Muscle of leg (tissue), 11 donors: ENCODE data around the gene TEDDM1. TPM values are rescaled to one million over a fixed set of nuclear protein-coding genes. Genes with fewer than 3 reads are reported as not detected.

Experiments used
- DNase-seq: peaks from one replicate; pipeline ENCODE4 v3.0.0; 2013
- H3K27ac ChIP-seq: one replicate; pipeline ENCODE4 v1.5.1; 2013; ENCODE audit warnings: mild to moderate bottlenecking, low read length, control low read depth
- H3K27me3 ChIP-seq: one replicate; pipeline ENCODE4 v1.6.1; 2013; ENCODE audit warnings: low read length; ENCODE audit not compliant: control insufficient read depth, insufficient read depth
- H3K36me3 ChIP-seq: one replicate; pipeline ENCODE4 v1.6.1; 2013; ENCODE audit warnings: low read length; ENCODE audit not compliant: control insufficient read depth, insufficient read depth
- H3K4me1 ChIP-seq: one replicate; pipeline ENCODE4 v1.6.1; 2013; ENCODE audit warnings: low read length; ENCODE audit not compliant: control insufficient read depth, insufficient read depth
- H3K4me3 ChIP-seq: one replicate; pipeline ENCODE4 v1.5.1; 2013; ENCODE audit warnings: low read length, control low read depth
- H3K9me3 ChIP-seq: replicated peaks from 2 replicates; pipeline ENCODE4 v1.6.1; 2013; ENCODE audit warnings: low read depth, low read length; ENCODE audit not compliant: control insufficient read depth
- WGBS: methylation state at CpG from one replicate; pipeline ENCODE4 v1.1.5; 2013; ENCODE audit warnings: missing lambda C conversion rate; ENCODE audit not compliant: insufficient coverage; 5-methylcytosine and 5-hydroxymethylcytosine counted together
- polyA plus RNA-seq, 8 donors: library from polyadenylated mRNA; unstranded; fragments of 120-200 nt; gene quantifications; one replicate each; pipeline versions ENCODE4 v1.2.1 to v1.2.3, GENCODE V29; 2013; ENCODE audit warnings: inconsistent platforms in 1 of 8, low replicate concordance in 1 of 8; ENCODE audit not compliant: insufficient read length in 8 of 8, insufficient read depth in 1 of 8
- total RNA-seq: library from RNA; stranded (reverse); fragments of 120-200 nt; gene quantifications from one replicate; pipeline ENCODE4 v1.2.4, GENCODE V29; 2013

Gene TEDDM1
- total and polyA plus RNA-seq, 9 donors: 0.14 TPM; not detected in 8

DNA sequence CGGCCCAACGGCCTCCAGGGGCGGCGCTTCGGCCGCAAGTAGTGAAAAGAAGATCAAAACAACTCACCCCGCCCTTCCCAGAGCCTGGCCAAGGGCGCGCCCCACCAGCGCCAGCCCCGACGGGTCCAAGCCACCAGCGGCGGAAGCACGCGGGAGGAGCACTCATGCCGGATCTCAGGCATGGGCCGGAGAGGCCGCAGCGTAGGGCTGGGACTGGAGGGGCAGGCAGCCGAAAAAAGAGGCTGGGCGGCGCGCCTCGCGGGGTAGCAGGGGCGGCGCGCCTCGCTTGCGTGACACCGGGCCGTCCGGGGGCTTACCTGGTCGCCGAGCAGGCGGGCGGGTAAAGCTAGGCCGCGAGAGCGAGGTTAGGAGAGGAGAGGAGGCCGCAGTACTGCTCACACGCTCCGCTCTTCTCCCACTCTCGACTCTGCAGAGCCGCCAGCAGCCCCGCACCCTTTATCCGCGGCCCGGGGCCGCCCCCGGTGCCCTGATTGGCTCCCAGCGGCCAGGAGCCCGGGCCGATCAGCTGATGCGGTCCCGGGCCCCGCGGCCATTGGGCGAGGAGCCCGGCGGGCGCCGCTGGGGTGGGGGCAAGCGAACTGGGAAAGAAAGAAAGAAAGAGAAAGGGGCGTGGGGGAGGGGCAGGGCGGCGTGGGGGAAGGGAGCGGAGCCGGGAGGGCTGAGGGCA, 9.0 kb downstream of the TEDDM1 start, which contains the start of gene GLUL:
GLUL (minus strand) TSS at position 429 of the 688 bp plus-strand sequence. CDS start 3,053 bp downstream, outside the sequence.
- no peaks in the 10 kb centered on the region for H3K9me3 ChIP-seq
- WGBS: under 1% methylated on average over 56 of the region's 70 CpGs
- H3K4me1 ChIP-seq: peaks cover 15% of the 10 kb centered on the region
- H3K27ac ChIP-seq: peak within 1 kb of the TSS; percentile 91
- H3K4me3 ChIP-seq: peak within 1 kb of the TSS; percentile 97
- no peaks in the 10 kb centered on the region for H3K27me3 ChIP-seq
- H3K36me3 ChIP-seq: peaks cover 24% of the 10 kb centered on the region
- DNase-seq: peak; percentile 98

DNA sequence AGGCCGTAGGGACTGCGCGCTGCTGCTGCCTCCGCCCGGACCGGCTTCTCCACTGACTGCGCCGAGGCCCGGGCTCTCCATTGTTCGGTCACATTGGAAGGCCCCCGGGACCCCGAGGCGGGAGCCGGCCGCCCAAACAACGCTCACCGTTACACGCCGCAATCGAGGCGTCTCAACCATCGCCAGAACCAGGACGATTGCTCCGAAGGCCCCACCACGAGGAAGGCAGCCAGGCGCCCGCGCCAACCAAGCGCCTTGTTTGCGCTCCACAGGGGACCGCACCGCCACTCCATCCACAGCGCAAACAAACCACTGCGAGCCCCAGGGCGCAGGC, 9.5 kb downstream of the TEDDM1 start:
- H3K9me3 ChIP-seq: no peaks in the 10 kb centered on the region
- H3K27me3 ChIP-seq: no peaks in the 10 kb centered on the region
- H3K36me3 ChIP-seq: peaks cover 29% of the 10 kb centered on the region
- DNase-seq: no peak
- H3K27ac ChIP-seq: peak overlapping the region; percentile 91
- H3K4me1 ChIP-seq: peaks cover 16% of the 10 kb centered on the region
- 0% methylated on average over 33 of the region's 35 CpGs for WGBS
- H3K4me3 ChIP-seq: peak overlapping the region; percentile 97

DNA sequence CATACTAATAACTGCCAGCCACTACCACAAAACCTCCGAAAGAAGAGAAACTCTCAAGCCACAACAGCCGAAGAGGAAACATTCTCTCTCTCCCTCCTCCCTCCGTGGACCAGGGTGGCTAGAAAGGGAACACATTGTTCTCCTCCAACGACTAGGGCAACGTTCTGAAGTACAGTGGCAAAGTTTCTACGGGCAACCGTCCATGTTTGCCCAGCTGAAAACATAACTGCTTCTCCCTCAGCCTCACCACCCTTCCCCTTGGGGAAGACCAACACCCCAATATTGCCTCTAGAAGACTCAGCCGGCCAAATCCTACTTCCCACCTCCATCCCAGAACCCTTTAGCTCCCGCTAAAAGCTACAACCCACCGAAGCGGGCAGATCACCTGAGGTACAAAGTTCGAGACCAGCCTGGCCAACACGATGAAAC, 10.8 kb downstream of the TEDDM1 start:
- DNase-seq: peak; percentile 48
- Histone ChIP-seq H3K27ac (peak overlapping the region; percentile 70), H3K9me3 (no peaks in the 10 kb centered on the region), H3K27me3 (no peaks in the 10 kb centered on the region), H3K4me1 (peaks cover 16% of the 10 kb centered on the region), H3K36me3 (peaks cover 40% of the 10 kb centered on the region), H3K4me3 (peak overlapping the region; percentile 97)
- WGBS: 3% methylated on average over 8 of the region's 13 CpGs

DNA sequence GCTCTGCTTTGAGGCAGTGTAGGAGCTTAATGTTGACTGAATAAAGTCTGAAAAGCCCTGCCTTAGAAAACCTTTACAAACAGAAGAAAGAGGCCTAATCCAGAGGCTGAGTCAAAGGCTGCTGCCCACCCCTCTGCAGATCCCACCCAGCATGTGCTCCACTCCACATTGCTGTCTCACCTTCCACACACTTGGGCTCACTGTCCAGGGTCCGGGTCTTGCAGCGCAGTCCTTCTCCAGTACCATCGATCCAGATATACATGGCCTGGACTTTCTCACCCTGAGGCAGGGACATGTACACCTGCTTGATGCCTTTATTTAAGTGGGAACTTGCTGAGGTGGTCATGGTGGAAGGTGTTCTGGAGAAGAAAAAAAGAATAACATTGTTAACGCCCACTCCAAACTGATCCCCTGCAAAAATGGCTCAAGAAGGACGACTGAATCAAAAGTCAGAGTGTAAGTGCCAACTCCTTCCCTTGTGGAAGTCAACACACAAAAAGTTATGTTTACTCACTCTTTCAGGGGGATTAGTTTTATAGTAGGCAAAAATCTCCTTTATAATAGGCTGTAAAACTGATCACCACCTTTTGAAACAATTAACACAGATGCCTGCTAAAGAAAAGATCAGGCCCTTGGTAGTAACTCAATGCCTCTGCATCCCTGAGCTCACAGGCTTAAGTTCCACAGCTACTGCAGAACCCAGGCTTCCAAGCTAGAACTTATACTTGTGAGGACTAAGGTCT, 11.9 kb downstream of the TEDDM1 start:
- peaks cover 50% of the 10 kb centered on the region for H3K36me3 ChIP-seq
- H3K9me3 ChIP-seq: no peaks in the 10 kb centered on the region
- H3K27me3 ChIP-seq: no peaks in the 10 kb centered on the region
- peak overlapping the region; percentile 70 for H3K27ac ChIP-seq
- peak; percentile 26 for DNase-seq
- peak overlapping the region; percentile 97 for H3K4me3 ChIP-seq
- no CpG with 5 or more reads among the region's 5 CpGs for WGBS
- peaks cover 16% of the 10 kb centered on the region for H3K4me1 ChIP-seq

DNA sequence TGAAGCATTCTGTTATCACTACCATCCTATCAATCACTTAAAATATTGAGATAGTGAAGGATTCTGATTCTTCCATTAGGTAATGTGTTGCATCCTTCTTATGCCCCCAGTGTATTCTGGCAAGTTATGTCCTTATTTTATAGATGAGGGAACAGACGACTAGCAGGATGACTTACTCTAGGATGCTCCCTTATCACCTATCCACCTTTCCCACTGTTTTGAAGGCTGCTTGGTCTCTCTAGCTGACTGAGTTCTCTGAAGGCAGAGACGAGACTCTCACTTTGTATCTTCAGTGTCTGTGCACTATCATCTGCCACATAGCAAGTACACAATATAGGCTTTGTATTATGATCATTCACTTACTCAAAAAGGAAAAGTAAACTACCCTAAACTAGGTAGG, 12.9 kb downstream of the TEDDM1 start:
- no peak overlapping the region for H3K4me3 ChIP-seq
- H3K4me1 ChIP-seq: peaks cover 16% of the 10 kb centered on the region
- H3K27ac ChIP-seq: no peak overlapping the region
- no CpG with 5 or more reads among the region's 2 CpGs for WGBS
- H3K36me3 ChIP-seq: peaks cover 59% of the 10 kb centered on the region
- DNase-seq: no peak
- H3K27me3 ChIP-seq: no peaks in the 10 kb centered on the region
- H3K9me3 ChIP-seq: no peaks in the 10 kb centered on the region

DNA sequence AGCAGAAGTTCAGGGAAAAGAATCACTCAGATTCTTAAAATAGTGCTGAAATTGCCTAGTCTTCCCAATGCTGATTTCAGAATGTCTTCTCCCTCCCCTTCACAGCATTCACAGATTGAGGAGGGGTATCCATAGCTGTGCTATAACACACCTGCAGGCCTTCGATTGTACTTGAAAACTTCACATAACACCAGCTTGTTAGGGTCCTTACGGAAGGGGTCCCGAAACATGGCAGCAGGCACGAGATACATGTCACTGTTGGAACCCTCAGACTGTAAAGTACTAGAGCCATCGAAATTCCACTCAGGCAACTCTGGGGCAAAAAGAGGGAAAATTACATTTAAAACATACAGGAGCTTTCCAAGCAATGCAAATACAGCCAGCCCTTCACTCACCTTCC, 13.5 kb downstream of the TEDDM1 start:
- Histone ChIP-seq H3K4me3 (no peak overlapping the region), H3K27ac (no peak overlapping the region), H3K9me3 (no peaks in the 10 kb centered on the region), H3K27me3 (no peaks in the 10 kb centered on the region), H3K4me1 (peaks cover 11% of the 10 kb centered on the region), H3K36me3 (peaks cover 65% of the 10 kb centered on the region)
- 83% methylated on average over 4 of the region's 5 CpGs for WGBS
- DNase-seq: no peak

DNA sequence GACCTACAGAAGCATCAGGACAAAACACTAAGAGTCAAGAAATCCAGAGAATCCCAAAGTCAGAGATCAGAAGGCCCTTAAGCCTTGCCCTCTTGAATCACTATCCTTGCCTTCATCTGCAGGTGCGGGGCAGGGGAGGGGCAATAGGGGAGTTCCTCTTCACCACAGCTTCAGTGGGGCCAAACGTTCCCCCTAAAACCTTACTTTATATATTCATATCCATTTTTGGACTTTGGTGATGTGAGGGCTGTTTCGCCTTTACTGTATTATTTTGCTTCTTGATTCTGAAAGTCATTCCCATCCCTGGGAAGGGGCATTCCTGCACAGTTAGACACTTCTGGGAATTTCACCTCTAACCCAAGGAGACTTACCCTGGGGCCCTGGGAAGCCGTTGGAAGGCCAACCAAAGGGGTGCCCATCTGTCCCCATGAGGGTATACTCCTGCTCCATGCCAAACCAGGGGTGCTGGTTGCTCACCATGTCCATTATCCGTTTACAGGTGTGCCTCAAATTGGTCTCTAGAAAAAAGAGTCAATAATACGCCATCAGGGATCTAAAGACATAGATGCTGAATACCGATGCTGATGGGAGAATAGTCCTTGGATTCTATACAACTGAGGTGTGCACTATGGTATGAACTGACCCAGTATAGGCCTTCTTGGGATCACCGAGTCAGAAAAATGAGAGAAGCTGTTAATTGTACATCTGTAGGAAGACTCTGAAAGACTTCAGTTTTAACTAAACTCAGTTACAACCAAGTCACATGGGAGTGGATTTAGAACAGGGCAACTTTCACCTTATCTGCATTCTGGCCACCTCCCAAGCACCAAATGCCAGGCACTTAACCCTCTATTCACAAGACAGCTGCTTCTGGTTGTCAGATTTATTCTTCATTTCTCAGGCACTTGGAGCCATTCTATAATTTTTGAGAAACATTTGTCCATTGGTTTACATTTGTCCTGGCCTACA, 14.3 kb downstream of the TEDDM1 start:
- Histone ChIP-seq H3K27me3 (no peaks in the 10 kb centered on the region), H3K9me3 (no peaks in the 10 kb centered on the region), H3K4me3 (no peak overlapping the region), H3K4me1 (peaks cover 11% of the 10 kb centered on the region), H3K36me3 (peaks cover 67% of the 10 kb centered on the region), H3K27ac (no peak overlapping the region)
- no peak for DNase-seq
- 91% methylated on average over 4 of the region's 8 CpGs for WGBS

DNA sequence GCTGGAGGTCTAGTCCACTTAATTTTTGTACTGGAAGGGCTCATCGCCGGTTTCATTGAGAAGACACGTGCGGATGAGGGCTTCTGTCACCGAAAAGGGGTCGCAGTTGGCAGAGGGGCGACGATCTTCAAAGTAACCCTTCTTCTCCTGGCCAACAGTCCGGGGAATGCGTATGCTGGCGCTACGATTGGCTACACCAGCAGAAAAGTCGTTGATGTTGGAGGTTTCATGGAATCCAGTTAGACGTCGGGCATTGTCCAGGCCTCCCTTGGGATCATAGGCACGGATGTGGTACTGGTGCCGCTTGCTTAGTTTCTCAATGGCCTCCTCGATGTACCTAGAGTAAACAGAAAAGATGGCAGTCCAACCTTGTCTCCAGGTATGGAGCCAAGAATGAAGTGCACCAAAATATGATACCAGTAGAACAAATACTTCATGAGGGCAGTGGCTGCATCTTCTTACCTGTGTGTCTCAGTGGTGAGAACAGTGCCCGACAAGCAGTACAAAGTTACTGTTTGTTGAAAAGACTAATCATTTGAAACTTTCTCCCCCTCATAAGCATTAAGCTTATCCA, 16.0 kb downstream of the TEDDM1 start:
- no peak for DNase-seq
- no peak overlapping the region for H3K27ac ChIP-seq
- H3K4me1 ChIP-seq: peaks cover 11% of the 10 kb centered on the region
- no peaks in the 10 kb centered on the region for H3K9me3 ChIP-seq
- 89% methylated on average over 11 of the region's 19 CpGs for WGBS
- peaks cover 63% of the 10 kb centered on the region for H3K36me3 ChIP-seq
- no peak overlapping the region for H3K4me3 ChIP-seq
- no peaks in the 10 kb centered on the region for H3K27me3 ChIP-seq

DNA sequence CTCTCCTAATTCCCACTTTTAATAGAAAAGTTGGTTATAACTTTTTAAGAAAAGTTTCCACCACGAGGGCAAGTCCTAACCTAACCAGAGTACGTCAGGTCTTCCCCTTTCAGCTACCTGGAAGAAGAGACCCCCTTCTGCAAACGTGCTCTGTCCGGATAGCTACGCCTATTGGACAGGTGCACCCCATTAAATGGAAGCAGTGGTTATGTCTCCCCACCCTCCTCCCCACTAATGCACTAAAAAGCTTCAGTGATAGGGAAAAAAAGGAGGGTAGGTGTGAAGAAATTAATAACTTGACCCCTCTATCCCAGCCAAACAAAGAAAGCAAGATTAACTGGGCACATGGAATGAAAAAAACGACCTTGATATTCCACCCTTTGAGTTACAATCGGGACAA, 16.5 kb downstream of the TEDDM1 start:
- H3K4me1 ChIP-seq: peaks cover 11% of the 10 kb centered on the region
- no peak overlapping the region for H3K4me3 ChIP-seq
- no peak overlapping the region for H3K27ac ChIP-seq
- no peaks in the 10 kb centered on the region for H3K9me3 ChIP-seq
- H3K27me3 ChIP-seq: no peaks in the 10 kb centered on the region
- no CpG with 5 or more reads among the region's 7 CpGs for WGBS
- no peak for DNase-seq
- H3K36me3 ChIP-seq: peaks cover 63% of the 10 kb centered on the region
